ENCODE measurements around the gene CFAP92. TPM values are rescaled to one million over a fixed set of nuclear protein-coding genes. Genes with fewer than 3 reads are reported as not detected.

CFAP92 gene
- total and polyA plus RNA-seq, 2 donors (not counting 1 experiment from before 2014, with no cell fraction given), result not detected

GRCh38 chr3:128932516-128933212 lies 61.2 kb downstream of the CFAP92 start:
- no peaks in the 10 kb centered on the region for H3K79me2 ChIP-seq (ENCODE audit: control insufficient read depth, insufficient read depth, low read length)
- H3K4me1 Mint-ChIP-seq, result no peaks in the 10 kb centered on the region
- TF ChIP-seq EZH2 (IDR thresholded peaks at IDR 0.05; ENCODE audit: borderline replicate concordance, insufficient read depth, low read depth, low read length, poor library complexity, severe bottlenecking) (no peak), CTCF (IDR thresholded peaks at IDR 0.05) (no peak)
- ChIA-PET CTCF (interaction anchor here (1.0 kb wide), 1 partner anchor 15 kb away, joined by 6 read pairs; no protein-coding TSS in a partner anchor), POLR2A (no interaction called here)
- H3K9ac ChIP-seq (ENCODE audit: low read length), result no peak overlapping the region
- H3K27me3 Mint-ChIP-seq, result peaks cover 14% of the 10 kb centered on the region
- H3K36me3 ChIP-seq (replicated peaks in 1 of 2; ENCODE audit: control extremely low read depth in 1 of 2, control insufficient read depth in 1 of 2, extremely low read depth in 1 of 2, insufficient read depth in 2 of 2, low read length in 1 of 2), result no peaks in the 10 kb centered on the region
- no peaks in the 10 kb centered on the region for H3K9me3 Mint-ChIP-seq (ENCODE audit: insufficient read depth)
- ATAC-seq (ENCODE audit: low read depth), result no peak
- H3K9me3 ChIP-seq (ENCODE audit: control extremely low read depth in 1 of 3, control insufficient read depth in 2 of 3, insufficient read depth in 1 of 3, low read length in 2 of 3), result peaks cover 0 to 3% (median 0%) of the 10 kb centered on the region in 3 donors
- no peaks in the 10 kb centered on the region for H3K4me1 ChIP-seq (ENCODE audit: control insufficient read depth in 2 of 2, insufficient read depth in 2 of 2, low read length in 2 of 2)
- H3K27ac Mint-ChIP-seq, result no peak overlapping the region
- H3K27ac ChIP-seq (ENCODE audit: low read length in 2 of 2), result no peak overlapping the region
- H3K4me2 ChIP-seq (replicated peaks; ENCODE audit: low read depth, low read length, poor library complexity, severe bottlenecking), result no peak overlapping the region
- no peak overlapping the region for H3K4me3 Mint-ChIP-seq
- no peak for DNase-seq
- H2AFZ ChIP-seq (ENCODE audit: insufficient read depth, low read depth, low read length, poor library complexity, severe bottlenecking), result no peak overlapping the region
- intact Hi-C loops (cut with micrococcal nuclease), result no loop called here
- WGBS (ENCODE audit: insufficient coverage), result 87% methylated on average over 12 of the region's 12 CpGs
- H3K27me3 ChIP-seq (replicated peaks in 1 of 4; ENCODE audit: control extremely low read depth in 1 of 4, control insufficient read depth in 3 of 4, insufficient read depth in 4 of 4, low read length in 3 of 4), result peaks cover 0 to 5% (median 0%) of the 10 kb centered on the region in 4 experiments
- no peak overlapping the region for H3K4me3 ChIP-seq (ENCODE audit: control extremely low read depth in 1 of 5, extremely low read depth in 1 of 5, insufficient read depth in 1 of 5, low read depth in 2 of 5, low read length in 4 of 5)
- H4K20me1 ChIP-seq (ENCODE audit: control insufficient read depth, insufficient read depth, low read length, poor library complexity, severe bottlenecking), result no peaks in the 10 kb centered on the region

- Mint-ChIP-seq H3K4me1 (no peaks in the 10 kb centered on the region), H3K4me3 (no peak overlapping the region), H3K9me3 (ENCODE audit: insufficient read depth) (no peaks in the 10 kb centered on the region), H3K27me3 (peaks cover 14% of the 10 kb centered on the region), H3K27ac (no peak overlapping the region)
- no peak overlapping the region for H3K27ac ChIP-seq (ENCODE audit: low read length in 2 of 2)
- no peak overlapping the region for H3K4me2 ChIP-seq (replicated peaks; ENCODE audit: low read depth, low read length, poor library complexity, severe bottlenecking)
- intact Hi-C loops (cut with micrococcal nuclease), result no loop called here
- ChIA-PET POLR2A (no interaction called here), CTCF (no interaction called here)
- H3K36me3 ChIP-seq (replicated peaks in 1 of 2; ENCODE audit: control extremely low read depth in 1 of 2, control insufficient read depth in 1 of 2, extremely low read depth in 1 of 2, insufficient read depth in 2 of 2, low read length in 1 of 2), result no peaks in the 10 kb centered on the region
- H4K20me1 ChIP-seq (ENCODE audit: control insufficient read depth, insufficient read depth, low read length, poor library complexity, severe bottlenecking), result no peaks in the 10 kb centered on the region
- WGBS (ENCODE audit: insufficient coverage), result 87% methylated on average over 5 of the region's 10 CpGs
- no peaks in the 10 kb centered on the region for H3K79me2 ChIP-seq (ENCODE audit: control insufficient read depth, insufficient read depth, low read length)
- H3K9me3 ChIP-seq (ENCODE audit: control extremely low read depth in 1 of 3, control insufficient read depth in 2 of 3, insufficient read depth in 1 of 3, low read length in 2 of 3), result peaks cover 0 to 3% (median 0%) of the 10 kb centered on the region in 3 donors
- H3K4me3 ChIP-seq (ENCODE audit: control extremely low read depth in 1 of 5, extremely low read depth in 1 of 5, insufficient read depth in 1 of 5, low read depth in 2 of 5, low read length in 4 of 5), result no peak overlapping the region
- H3K4me1 ChIP-seq (ENCODE audit: control insufficient read depth in 2 of 2, insufficient read depth in 2 of 2, low read length in 2 of 2), result no peaks in the 10 kb centered on the region
- no peak overlapping the region for H2AFZ ChIP-seq (ENCODE audit: insufficient read depth, low read depth, low read length, poor library complexity, severe bottlenecking)
- TF ChIP-seq CTCF (IDR thresholded peaks at IDR 0.05) (no peak), EZH2 (IDR thresholded peaks at IDR 0.05; ENCODE audit: borderline replicate concordance, insufficient read depth, low read depth, low read length, poor library complexity, severe bottlenecking) (no peak)
- H3K9ac ChIP-seq (ENCODE audit: low read length), result no peak overlapping the region
- ATAC-seq (ENCODE audit: low read depth) (no peak), DNase-seq (no peak)
- peaks cover 0 to 5% (median 0%) of the 10 kb centered on the region in 4 experiments for H3K27me3 ChIP-seq (replicated peaks in 1 of 4; ENCODE audit: control extremely low read depth in 1 of 4, control insufficient read depth in 3 of 4, insufficient read depth in 4 of 4, low read length in 3 of 4)
Observed at GRCh38 chr3:128931046-128931445, 62.8 kb downstream of the CFAP92 start.

All from B cell (primary cell).